KOPT-K1 (cell line): Measurements from ENCODE around the gene DLGAP1.

Source experiments
- H3K27ac ChIP-seq: fragments of 200-600 bp; sonication (generic); 2 replicates; pipeline ENCODE4 v1.5.1; 2016; ENCODE audit warnings: antibody characterized with exemption, mild to moderate bottlenecking, low read depth, low read length; ENCODE audit not compliant: poor library complexity, severe bottlenecking
- H3K36me3 ChIP-seq: fragments of 200-600 bp; sonication (generic); 2 replicates; pipeline ENCODE4 v1.5.1; 2017; ENCODE audit warnings: antibody characterized with exemption, mild to moderate bottlenecking, low read length, moderate library complexity; ENCODE audit not compliant: insufficient read depth
- H3K9me3 ChIP-seq: fragments of 200-600 bp; sonication (generic); 2 replicates; pipeline ENCODE4 v1.5.1; 2017; ENCODE audit warnings: antibody characterized with exemption, low read length, mild to moderate bottlenecking; ENCODE audit not compliant: insufficient read depth, poor library complexity, severe bottlenecking

Gene DLGAP1

DNA sequence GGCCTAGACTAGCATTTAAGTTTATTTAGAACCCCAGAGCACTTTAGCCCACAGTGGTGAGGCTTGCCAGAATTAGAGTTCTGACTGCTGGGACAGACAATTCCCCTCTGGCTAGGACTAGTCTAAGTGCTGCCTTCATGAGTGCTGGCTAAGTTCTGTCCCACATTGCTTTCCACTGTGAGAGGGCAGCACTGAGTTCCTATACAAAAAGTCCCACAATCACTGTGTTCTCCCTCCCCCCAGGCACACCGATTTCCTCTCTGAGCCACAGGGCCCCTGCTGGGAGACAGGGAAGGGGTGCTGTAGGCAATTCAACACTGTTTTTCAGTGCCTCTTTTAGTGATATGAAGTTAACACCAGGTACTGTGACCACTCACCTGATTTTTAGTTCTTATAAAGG is 310.9 kb downstream of the DLGAP1 start:
- no peaks in the 10 kb centered on the region for H3K36me3 ChIP-seq
- no peaks in the 10 kb centered on the region for H3K9me3 ChIP-seq
- H3K27ac ChIP-seq: no peak overlapping the region

DNA sequence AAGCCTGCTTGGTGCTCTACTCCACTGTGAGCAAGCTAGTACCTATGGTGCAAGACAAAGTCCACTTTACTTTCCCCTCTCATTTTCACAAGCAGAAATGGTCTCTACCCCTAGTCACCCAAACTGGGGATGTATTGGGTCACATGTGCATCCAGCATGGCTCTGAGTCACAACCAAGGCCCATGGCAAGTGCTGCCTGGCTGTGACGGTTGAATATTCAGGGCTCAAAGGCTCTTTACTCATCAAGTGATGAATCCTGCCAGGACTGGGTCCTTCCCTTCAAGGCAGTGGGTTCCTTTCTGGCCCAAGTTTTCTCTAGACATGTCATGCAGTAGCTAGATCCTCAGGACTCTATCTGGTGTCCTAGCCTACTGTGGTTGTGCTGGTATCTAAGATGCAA is 311.5 kb downstream of the DLGAP1 start:
- Histone ChIP-seq H3K27ac (no peak overlapping the region), H3K9me3 (no peaks in the 10 kb centered on the region), H3K36me3 (no peaks in the 10 kb centered on the region)

DNA sequence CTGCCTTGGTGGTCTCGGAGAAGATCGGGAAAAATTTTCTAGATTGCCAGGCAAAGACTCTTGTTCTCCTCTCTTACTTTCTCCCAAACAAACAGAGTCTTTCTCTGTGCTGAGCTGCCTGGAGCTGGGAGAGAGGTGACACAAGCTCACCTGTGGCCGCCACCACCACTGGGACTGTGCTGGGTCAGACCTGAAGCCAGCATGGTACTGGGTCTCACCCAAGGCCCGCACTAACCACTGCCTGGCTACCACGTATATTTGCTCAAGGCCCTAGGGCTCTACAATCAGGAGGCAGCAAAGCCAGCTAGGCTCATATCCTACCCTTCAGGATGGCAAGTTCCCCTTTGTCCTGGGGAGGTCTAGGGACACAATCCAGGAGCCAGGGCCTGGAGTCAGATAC is 312.2 kb downstream of the DLGAP1 start:
- Histone ChIP-seq H3K36me3 (no peaks in the 10 kb centered on the region), H3K9me3 (no peaks in the 10 kb centered on the region), H3K27ac (no peak overlapping the region)

DNA sequence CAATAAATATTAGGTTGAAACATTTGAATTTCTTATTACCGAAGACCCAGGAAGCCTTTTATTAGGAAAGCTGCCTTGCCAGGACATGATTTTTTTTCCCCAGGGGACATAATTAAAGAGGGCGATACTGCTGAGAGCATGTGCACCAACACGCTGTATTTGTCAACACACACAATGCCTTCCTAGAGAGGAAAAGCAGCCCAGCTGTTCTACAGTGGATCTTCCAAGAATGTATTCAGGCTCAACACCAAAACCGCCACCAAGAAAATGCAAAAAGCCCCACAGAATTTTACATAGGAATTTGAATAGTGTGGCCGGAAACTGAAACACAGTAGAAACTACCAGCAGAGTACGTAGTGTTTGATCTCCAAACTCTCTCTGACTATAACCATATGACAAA is 320.4 kb downstream of the DLGAP1 start:
- Histone ChIP-seq H3K36me3 (no peaks in the 10 kb centered on the region), H3K27ac (no peak overlapping the region), H3K9me3 (no peaks in the 10 kb centered on the region)

DNA sequence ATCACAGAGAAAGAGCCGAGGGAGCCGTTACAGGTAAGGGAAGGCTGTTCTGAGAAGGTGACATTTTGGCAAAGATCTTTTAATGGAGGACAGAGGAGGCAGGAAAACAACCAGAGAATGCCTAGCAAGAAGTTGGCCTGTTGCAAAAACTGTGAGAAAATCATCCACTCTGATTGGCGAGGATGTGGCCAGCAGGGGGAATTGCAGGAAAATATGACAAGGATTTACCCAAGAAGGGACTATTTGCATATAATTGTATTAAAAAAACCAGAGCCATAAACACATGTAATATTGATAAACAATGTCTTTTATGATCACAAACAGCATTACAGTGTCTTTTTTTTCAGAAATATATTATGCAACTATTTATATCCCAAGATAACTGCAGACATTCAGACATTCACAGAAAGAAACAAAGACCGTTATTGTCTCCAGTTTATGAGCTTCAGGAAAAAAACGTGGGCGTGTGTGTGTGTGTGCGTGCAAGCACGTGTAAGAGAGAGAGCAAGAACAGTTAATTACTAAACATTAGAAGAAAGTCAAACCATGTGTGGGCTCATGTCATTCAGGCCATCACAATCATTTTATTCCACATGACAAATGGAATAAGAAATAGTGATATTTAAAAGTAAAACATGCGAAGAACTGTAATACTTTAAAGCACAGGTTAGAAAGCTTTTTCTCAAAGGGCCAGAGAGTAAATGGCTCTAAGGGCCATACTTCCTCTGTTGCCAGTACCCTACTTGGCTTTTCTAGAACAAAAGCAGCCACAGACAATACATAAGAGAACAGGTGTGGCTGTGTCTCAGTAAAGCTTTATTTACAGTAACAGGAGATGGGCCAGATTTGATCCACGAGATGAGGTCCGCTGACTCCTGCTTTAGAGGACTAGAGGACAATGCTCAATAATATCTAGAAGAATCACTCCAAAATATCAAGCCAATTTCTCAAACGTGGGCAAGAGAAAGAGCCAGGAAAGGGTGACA is 324.1 kb downstream of the DLGAP1 start:
- Histone ChIP-seq H3K27ac (no peak overlapping the region), H3K36me3 (no peaks in the 10 kb centered on the region), H3K9me3 (no peaks in the 10 kb centered on the region)

DNA sequence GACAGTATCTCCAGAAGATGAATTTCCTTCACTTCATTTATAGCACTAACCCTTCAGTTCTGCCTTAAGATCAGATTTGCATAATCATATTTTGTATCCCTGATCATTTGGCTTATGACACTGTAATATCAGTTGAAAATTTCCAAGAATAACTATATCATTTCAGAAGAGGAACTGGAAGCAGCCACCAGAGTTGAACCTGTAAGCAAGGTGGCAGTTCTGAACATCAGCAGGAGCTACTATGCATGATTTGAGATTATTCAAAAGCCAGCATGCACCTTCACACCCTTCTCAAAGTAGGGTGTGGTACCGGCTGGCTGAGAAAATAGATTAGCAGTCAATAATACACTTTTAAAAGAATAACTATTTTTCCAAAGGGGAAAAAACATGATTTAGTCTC is 328.2 kb downstream of the DLGAP1 start:
- Histone ChIP-seq H3K36me3 (no peaks in the 10 kb centered on the region), H3K27ac (no peak overlapping the region)

DNA sequence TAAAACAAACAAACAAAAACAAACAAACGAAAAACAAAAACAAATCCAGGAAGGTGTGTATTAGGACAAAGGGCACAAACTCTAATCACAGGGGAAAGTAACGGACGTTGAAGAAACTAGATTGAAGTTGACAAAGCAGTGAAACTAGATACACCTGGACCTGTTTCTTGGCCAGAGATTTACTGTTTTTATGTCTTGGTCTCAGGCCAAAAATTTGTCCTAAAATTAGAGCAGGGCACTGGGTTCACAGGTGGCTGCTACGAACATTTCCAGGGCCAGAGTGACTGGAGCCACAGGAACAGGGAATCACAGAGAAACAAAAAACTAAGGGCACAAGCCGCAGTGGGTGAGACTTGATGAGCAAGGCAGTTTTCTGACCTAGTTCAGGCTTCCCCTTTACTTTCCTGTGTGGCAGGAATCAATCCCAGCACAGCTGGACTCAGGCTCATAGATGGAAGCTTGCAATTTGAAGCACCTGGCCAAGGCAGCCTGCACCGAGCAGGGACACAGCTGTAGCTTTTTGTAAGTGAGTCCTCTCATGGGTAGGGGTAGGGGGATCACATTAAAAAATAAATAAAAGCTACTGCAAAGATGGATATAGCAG is 329.4 kb downstream of the DLGAP1 start:
- no peaks in the 10 kb centered on the region for H3K9me3 ChIP-seq
- H3K27ac ChIP-seq: no peak overlapping the region
- H3K36me3 ChIP-seq: no peaks in the 10 kb centered on the region

More for the DNA sequence above, 328.2 kb downstream of the DLGAP1 start:
- H3K9me3 ChIP-seq: no peaks in the 10 kb centered on the region

DNA sequence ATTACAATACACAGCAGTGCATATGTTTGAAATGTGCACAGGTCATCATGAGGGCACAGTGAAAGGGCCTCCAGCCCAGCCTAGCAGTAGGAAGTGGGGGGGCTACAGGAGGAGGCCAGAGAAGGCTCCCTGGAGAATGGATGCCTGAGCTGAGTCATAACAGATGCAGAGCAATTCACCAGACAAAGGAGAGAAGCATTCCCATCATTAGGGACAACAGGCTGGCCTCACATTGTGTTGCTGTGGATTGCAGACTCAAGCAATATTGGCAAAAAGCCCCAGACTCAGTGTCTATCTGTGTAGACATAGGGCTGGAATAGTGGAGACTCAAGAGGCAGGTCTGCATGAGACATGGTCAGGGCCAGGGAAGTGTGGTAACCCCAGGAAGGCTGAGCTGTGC is 329.9 kb downstream of the DLGAP1 start:
- Histone ChIP-seq H3K27ac (no peak overlapping the region), H3K9me3 (no peaks in the 10 kb centered on the region), H3K36me3 (no peaks in the 10 kb centered on the region)

DNA sequence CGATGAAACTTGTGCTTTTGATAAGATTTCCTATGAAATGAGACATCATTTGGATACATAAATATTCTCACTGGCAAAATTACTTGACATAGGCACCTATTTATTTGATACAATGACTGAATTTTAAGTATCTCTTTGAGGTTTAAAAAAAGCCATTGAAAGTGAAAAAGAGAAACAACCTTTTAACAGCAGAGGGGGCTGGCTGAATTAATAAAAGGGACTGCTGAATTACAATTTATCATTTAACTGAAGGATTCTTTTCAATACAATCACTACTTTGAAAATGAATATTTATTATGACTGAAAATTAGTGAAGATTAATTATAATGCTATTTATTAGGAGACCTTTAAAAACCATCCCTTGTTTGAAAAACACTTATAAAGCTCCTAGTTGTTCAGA is 335.3 kb downstream of the DLGAP1 start:
- Histone ChIP-seq H3K36me3 (no peaks in the 10 kb centered on the region), H3K9me3 (no peaks in the 10 kb centered on the region), H3K27ac (no peak overlapping the region)

DNA sequence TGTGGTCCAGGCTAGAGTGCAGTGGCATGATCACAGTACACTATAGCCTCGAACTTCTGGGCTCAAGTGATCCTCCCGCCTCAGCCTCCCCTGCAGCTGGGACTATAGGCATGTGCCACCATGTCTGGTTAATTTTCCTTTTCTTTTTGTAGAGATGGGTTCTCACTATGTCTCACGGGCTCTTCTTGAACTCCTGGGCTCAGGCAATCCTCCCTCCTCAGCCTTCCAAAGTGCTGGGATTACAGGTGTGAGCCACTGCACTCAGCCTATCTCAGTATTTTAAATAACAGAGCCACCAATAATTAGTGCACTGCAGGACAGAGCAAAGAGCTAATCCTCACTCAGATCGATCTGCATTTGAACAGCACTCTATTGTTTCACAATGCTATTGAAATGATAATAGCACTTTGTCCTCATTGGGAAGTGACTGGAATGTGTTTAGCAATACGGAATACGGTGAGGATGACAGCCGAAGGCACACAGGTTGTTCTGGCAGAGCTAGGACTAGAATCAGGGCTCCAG is 335.9 kb downstream of the DLGAP1 start:
- Histone ChIP-seq H3K27ac (no peak overlapping the region), H3K36me3 (no peaks in the 10 kb centered on the region)

DNA sequence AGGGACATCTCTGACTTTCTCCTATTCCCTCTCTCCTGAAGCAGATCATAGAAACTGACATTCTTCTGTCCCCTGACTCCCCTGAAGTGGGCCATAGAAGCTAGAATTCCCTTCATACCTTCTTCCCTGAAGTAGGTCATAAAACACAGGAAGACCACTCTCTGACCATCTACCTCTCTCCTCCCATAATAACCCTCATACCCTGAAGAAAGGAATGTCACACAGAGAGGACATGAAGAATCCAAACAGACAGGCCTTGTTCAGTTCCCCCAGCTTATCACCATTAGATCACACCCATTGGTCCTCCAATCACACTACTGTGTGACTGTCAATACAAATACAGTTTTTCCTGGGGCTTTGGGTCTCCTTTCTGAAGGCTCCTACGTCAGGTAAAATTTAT is 347.1 kb downstream of the DLGAP1 start:
- H3K27ac ChIP-seq: no peak overlapping the region
- H3K36me3 ChIP-seq: no peaks in the 10 kb centered on the region
- no peaks in the 10 kb centered on the region for H3K9me3 ChIP-seq

More for the DNA sequence above, 335.9 kb downstream of the DLGAP1 start:
- H3K9me3 ChIP-seq: no peaks in the 10 kb centered on the region

DNA sequence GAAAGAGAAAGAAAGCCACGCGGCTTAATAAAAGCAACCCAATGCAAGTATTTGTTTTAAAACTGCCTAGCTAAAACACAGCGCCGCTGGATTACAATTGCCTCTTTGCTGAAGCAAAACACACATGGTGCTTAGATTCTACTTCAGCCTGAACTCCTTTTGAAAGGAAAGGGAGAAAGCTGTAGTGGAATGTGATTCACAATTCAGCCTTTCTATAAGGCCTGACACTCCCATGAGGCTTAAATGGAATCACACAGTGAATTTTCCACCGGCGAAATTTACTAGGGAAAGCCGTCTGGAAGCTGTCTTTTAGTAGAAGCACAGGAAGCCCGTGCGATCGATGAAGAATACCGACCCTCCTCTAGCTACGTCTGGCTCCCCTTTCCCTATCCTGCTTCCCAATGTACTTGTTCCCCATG is 348.0 kb downstream of the DLGAP1 start:
- Histone ChIP-seq H3K27ac (no peak overlapping the region), H3K36me3 (no peaks in the 10 kb centered on the region), H3K9me3 (no peaks in the 10 kb centered on the region)

DNA sequence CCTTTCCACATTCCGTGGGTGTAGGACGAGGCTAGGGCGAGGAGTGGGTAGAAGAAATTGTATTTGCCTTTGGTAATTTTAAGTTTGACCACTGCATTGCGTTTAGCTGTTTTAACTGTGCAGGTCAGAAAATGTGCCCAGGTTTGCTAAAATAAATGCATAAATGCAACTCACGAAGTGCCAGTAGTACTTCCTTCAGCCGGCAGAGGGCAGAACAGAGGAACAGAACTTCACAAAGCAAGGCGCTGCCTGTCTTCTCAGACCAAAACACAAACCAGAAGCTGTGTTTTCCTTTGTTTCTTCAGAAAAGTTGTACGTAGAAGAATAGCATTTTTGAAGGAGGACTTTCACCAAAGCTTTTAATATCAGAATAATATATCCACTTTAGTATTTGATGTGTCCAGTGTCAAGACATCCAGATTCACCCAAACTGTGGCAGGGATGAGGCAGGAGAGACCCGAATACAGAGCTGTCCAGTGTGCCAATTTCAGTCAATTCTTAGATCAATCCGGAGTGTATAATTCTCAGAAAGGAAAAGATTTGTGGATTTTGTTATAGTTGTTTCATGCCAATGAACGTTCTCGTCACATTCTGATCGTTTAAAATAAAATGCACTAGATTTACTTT is 348.6 kb downstream of the DLGAP1 start:
- H3K9me3 ChIP-seq: no peaks in the 10 kb centered on the region
- no peak overlapping the region for H3K27ac ChIP-seq
- no peaks in the 10 kb centered on the region for H3K36me3 ChIP-seq

DNA sequence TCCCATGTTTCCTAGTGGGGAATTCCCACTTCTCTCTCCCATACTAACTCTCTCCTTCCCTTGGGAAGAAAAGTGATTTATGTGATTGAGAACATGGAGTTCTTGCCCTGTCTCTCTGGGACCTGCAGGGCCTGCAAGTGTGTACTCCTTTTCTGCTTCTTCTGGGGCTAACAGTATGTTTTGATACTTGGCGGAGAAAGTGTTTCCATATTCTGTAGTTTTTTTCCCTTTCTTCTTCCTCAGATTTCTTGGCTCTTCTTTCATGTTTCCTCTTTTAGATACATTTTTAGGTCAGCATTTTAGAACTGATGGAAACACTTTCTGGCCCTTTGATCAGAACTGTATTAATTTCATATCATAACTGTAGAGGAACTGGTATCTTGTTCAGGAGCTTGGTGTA is 352.2 kb downstream of the DLGAP1 start:
- no peak overlapping the region for H3K27ac ChIP-seq
- no peaks in the 10 kb centered on the region for H3K36me3 ChIP-seq
- no peaks in the 10 kb centered on the region for H3K9me3 ChIP-seq

DNA sequence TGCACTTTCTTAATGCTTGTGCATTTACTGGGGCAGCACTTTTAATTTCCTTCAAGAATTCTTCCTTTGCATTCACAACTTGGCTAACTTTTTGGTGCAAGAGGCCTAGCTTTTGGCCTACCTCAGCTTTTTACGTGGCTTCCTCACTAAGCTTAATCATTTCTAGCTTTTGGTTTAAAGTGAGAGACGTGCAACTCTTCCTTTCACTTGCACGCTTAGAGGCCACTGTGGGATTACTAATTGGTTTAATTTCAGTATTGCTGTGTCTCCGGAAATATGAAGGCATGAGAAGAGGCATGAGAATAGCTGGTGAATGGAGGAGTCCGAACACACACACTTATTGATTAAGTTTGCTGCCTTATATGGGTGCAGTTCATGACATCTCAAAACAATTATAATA is 354.1 kb downstream of the DLGAP1 start:
- Histone ChIP-seq H3K9me3 (no peaks in the 10 kb centered on the region), H3K27ac (no peak overlapping the region), H3K36me3 (no peaks in the 10 kb centered on the region)
